IMR-90 (cell line): ENCODE measurements around the gene MKS1. TPM values are rescaled to one million over a fixed set of nuclear protein-coding genes. Genes with fewer than 3 reads are reported as not detected.

Experiments used
- ATAC-seq: fragments of 200-7000 bp; cut with Tn5 transposase; 2 replicates; pipeline ENCODE4 v1.9.1; 2020; ENCODE audit warnings: low read depth, mild to moderate bottlenecking, moderate library complexity
- BruUV-seq: library from RNA; stranded (reverse); fragments of 400-500 nt; replicated peaks from 2 replicates; lab custom pipeline; 2021; lab: Mats Ljungman, UMichigan
- CTCF ChIA-PET: fragments of 300-600 bp; formaldehyde crosslinking; extraction: SDS; loops from one replicate; lab custom pipeline; 2021; ENCODE audit warnings: antibody characterized with exemption; lab: Yijun Ruan, JAX
- POLR2A ChIA-PET: fragments of 300-600 bp; sonication (Branson Sonifier 250); formaldehyde crosslinking; loops from one replicate; lab custom pipeline; 2022; ENCODE audit warnings: antibody characterized with exemption; ENCODE audit not compliant: unreplicated experiment; lab: Charles Lee
- DNase-seq: peaks from one replicate; pipeline ENCODE4 v3.0.0; 2013
- H2AFZ ChIP-seq: replicated peaks from 2 replicates; pipeline ENCODE3; 2013; ENCODE audit warnings: low read length, mild to moderate bottlenecking; ENCODE audit not compliant: poor library complexity
- H2AK5ac ChIP-seq: 2 replicates; pipeline ENCODE4 v1.6.1; 2013; ENCODE audit warnings: low read depth, low read length, inconsistent platforms
- H2AK9ac ChIP-seq: replicated peaks from 2 replicates; pipeline ENCODE3; 2013; ENCODE audit warnings: mild to moderate bottlenecking, low read depth, low read length, moderate library complexity; ENCODE audit not compliant: poor library complexity
- H2BK120ac ChIP-seq: 2 replicates; pipeline ENCODE4 v1.6.1; 2013; ENCODE audit warnings: low read depth, low read length, inconsistent platforms
- H2BK15ac ChIP-seq: 3 replicates; pipeline ENCODE4 v1.6.1; 2013; ENCODE audit warnings: low read depth, low read length, inconsistent platforms
- H2BK20ac ChIP-seq: 2 replicates; pipeline ENCODE4 v1.6.1; 2013; ENCODE audit warnings: low read depth, mild to moderate bottlenecking, inconsistent platforms, low read length, moderate library complexity
- H2BK5ac ChIP-seq: 2 replicates; pipeline ENCODE4 v1.6.1; 2013; ENCODE audit warnings: mild to moderate bottlenecking, low read depth, low read length, inconsistent platforms; ENCODE audit not compliant: poor library complexity, severe bottlenecking
- H3K14ac ChIP-seq: replicated peaks from 2 replicates; pipeline ENCODE4 v1.6.1; 2013; ENCODE audit warnings: low read depth, low read length, inconsistent platforms
- H3K18ac ChIP-seq: 2 replicates; pipeline ENCODE4 v1.6.1; 2013; ENCODE audit warnings: low read depth, low read length, control low read depth
- H3K23ac ChIP-seq: 2 replicates; pipeline ENCODE4 v1.6.1; 2013; ENCODE audit warnings: low read depth, low read length, inconsistent platforms
- H3K27ac ChIP-seq: 2 replicates; pipeline ENCODE4 v1.5.1; 2013; ENCODE audit warnings: mild to moderate bottlenecking, control low read depth, low read length; ENCODE audit not compliant: insufficient read depth
- H3K27me3 ChIP-seq: 2 replicates; pipeline ENCODE4 v1.6.1; 2013; ENCODE audit warnings: low read length; ENCODE audit not compliant: control insufficient read depth, insufficient read depth
- H3K36me3 ChIP-seq: 2 replicates; pipeline ENCODE4 v1.6.1; 2013; ENCODE audit warnings: low read length, mixed read lengths; ENCODE audit not compliant: control insufficient read depth, insufficient read depth
- H3K4ac ChIP-seq: 2 replicates; pipeline ENCODE4 v1.6.1; 2013; ENCODE audit warnings: low read depth, low read length, inconsistent platforms
- H3K4me1 ChIP-seq: 2 replicates; pipeline ENCODE4 v1.6.1; 2013; ENCODE audit warnings: low read length, mixed read lengths; ENCODE audit not compliant: control insufficient read depth, insufficient read depth
- H3K4me2 ChIP-seq: 2 replicates; pipeline ENCODE4 v1.6.1; 2013; ENCODE audit warnings: low read depth, mild to moderate bottlenecking, control low read depth, low read length, moderate library complexity
- H3K4me3 ChIP-seq: 2 replicates; pipeline ENCODE4 v1.5.1; 2013; ENCODE audit warnings: low read depth, mild to moderate bottlenecking, control low read depth, low read length, moderate library complexity; ENCODE audit not compliant: insufficient read depth
- H3K56ac ChIP-seq: 2 replicates; pipeline ENCODE4 v1.6.1; 2013; ENCODE audit warnings: low read length, inconsistent platforms; ENCODE audit not compliant: insufficient read depth; ENCODE audit errors: extremely low read depth
- H3K79me1 ChIP-seq, 2 experiments: 2 replicates each; pipeline ENCODE4 v1.6.1; 2013; ENCODE audit warnings: low read length in 2 of 2, inconsistent platforms in 1 of 2, low read depth in 1 of 2
- H3K9ac ChIP-seq: 2 replicates; pipeline ENCODE4 v1.6.1; 2013; ENCODE audit warnings: low read depth, low read length, control low read depth
- H3K9me1 ChIP-seq: 2 replicates; pipeline ENCODE4 v1.6.1; 2013; ENCODE audit warnings: low read length, inconsistent platforms; ENCODE audit not compliant: insufficient read depth
- H3K9me3 ChIP-seq: 2 replicates; pipeline ENCODE4 v1.6.1; 2013; ENCODE audit warnings: low read length; ENCODE audit not compliant: control insufficient read depth, insufficient read depth
- H4K20me1 ChIP-seq: 2 replicates; pipeline ENCODE4 v1.6.1; 2013; ENCODE audit warnings: low read length, inconsistent platforms; ENCODE audit not compliant: insufficient read depth
- H4K5ac ChIP-seq: 2 replicates; pipeline ENCODE4 v1.6.1; 2013; ENCODE audit warnings: mild to moderate bottlenecking, low read depth, low read length, control low read depth
- H4K8ac ChIP-seq, 2 experiments: 2 replicates each; pipeline ENCODE4 v1.6.1; 2013; ENCODE audit warnings: low read depth in 2 of 2, low read length in 2 of 2, control low read depth in 1 of 2, inconsistent platforms in 1 of 2
- H4K91ac ChIP-seq: 2 replicates; pipeline ENCODE4 v1.6.1; 2013; ENCODE audit warnings: low read depth, low read length, inconsistent platforms; ENCODE audit not compliant: insufficient read depth
- BHLHE40 ChIP-seq: fragments of 150-350 bp; IDR thresholded peaks from 2 replicates; pipeline ENCODE4 v1.6.1; 2016; ENCODE audit warnings: mild to moderate bottlenecking, low read depth, low read length
- CEBPB ChIP-seq: IDR thresholded peaks from 2 replicates; pipeline ENCODE4 v1.6.1; 2012; ENCODE audit warnings: low read depth, low read length, improper control_type of control experiment
- CHD1 ChIP-seq: IDR thresholded peaks from 2 replicates; pipeline ENCODE4 v1.6.1; 2012; ENCODE audit warnings: low read depth, low read length, improper control_type of control experiment
- CTCF ChIP-seq: conservative IDR thresholded peaks from 2 replicates; pipeline ENCODE4 v1.5.1; 2012; ENCODE audit warnings: mild to moderate bottlenecking, low read depth, low read length, improper control_type of control experiment
- ELK1 ChIP-seq: fragments of 150-350 bp; IDR thresholded peaks from 2 replicates; pipeline ENCODE4 v1.6.1; 2016; ENCODE audit warnings: low read depth, mild to moderate bottlenecking, low read length, moderate library complexity, borderline replicate concordance
- FOS ChIP-seq: fragments of 150-350 bp; IDR thresholded peaks from 2 replicates; pipeline ENCODE4 v1.6.1; 2016; ENCODE audit warnings: low read depth, low read length
- MAFK ChIP-seq: IDR thresholded peaks from 2 replicates; pipeline ENCODE4 v1.6.1; 2012; ENCODE audit warnings: low read depth, low read length, improper control_type of control experiment
- MAZ ChIP-seq: IDR thresholded peaks from 2 replicates; pipeline ENCODE4 v1.6.1; 2012; ENCODE audit warnings: low read depth, mild to moderate bottlenecking, low read length, improper control_type of control experiment, moderate library complexity, borderline replicate concordance
- MXI1 ChIP-seq: IDR thresholded peaks from 2 replicates; pipeline ENCODE4 v1.6.1; 2012; ENCODE audit warnings: low read depth, mild to moderate bottlenecking, low read length, moderate library complexity, borderline replicate concordance
- NFE2L2 ChIP-seq: fragments of 150-350 bp; IDR thresholded peaks from 2 replicates; pipeline ENCODE4 v1.6.1; 2016; ENCODE audit warnings: low read depth, mild to moderate bottlenecking, low read length
- POLR2A ChIP-seq: IDR thresholded peaks from 2 replicates; pipeline ENCODE4 v1.6.1; 2012; ENCODE audit warnings: mild to moderate bottlenecking, low read depth, low read length
- RAD21 ChIP-seq: IDR thresholded peaks from 2 replicates; pipeline ENCODE4 v1.6.1; 2012; ENCODE audit warnings: low read length, improper control_type of control experiment
- RCOR1 ChIP-seq: IDR thresholded peaks from 2 replicates; pipeline ENCODE4 v1.6.1; 2012; ENCODE audit warnings: mild to moderate bottlenecking, low read length, improper control_type of control experiment; ENCODE audit not compliant: insufficient replicate concordance
- RFX5 ChIP-seq: IDR thresholded peaks from 2 replicates; pipeline ENCODE4 v1.8.0; 2012; ENCODE audit warnings: low read depth, mild to moderate bottlenecking, low read length, moderate library complexity
- SMC3 ChIP-seq: fragments of 150-350 bp; IDR thresholded peaks from 2 replicates; pipeline ENCODE4 v1.6.1; 2016; ENCODE audit warnings: low read depth, mild to moderate bottlenecking, antibody characterized with exemption, low read length, moderate library complexity
- USF2 ChIP-seq: fragments of 150-350 bp; IDR thresholded peaks from 2 replicates; pipeline ENCODE4 v1.6.1; 2017; ENCODE audit warnings: mild to moderate bottlenecking, antibody characterized with exemption, low read length, low read depth
- WGBS, 2 experiments: methylation state at CpG; one replicate each; pipeline versions ENCODE4 v1.1.5 to v1.1.7; 2013; ENCODE audit warnings: missing lambda C conversion rate in 2 of 2; ENCODE audit not compliant: insufficient read length in 1 of 2; ENCODE audit errors: extremely low coverage in 2 of 2; 5-methylcytosine and 5-hydroxymethylcytosine counted together
- dilution Hi-C: fragments of 300-500 bp; cut with HindIII; formaldehyde crosslinking; loops from one replicate; pipeline ENCODE4 v1.14.3; 2018; ENCODE audit warnings: low sequenced_read_pairs; ENCODE audit not compliant: unreplicated experiment
- in situ Hi-C: fragments of 300-500 bp; cut with MboI; formaldehyde crosslinking; loops from 3 replicates; pipeline ENCODE4 v1.14.3; 2019; ENCODE audit warnings: low sequenced_read_pairs, inconsistent platforms, mixed read lengths
- intact Hi-C: fragments of 100-400 bp; cut with micrococcal nuclease; formaldehyde crosslinking; loops from 2 replicates; pipeline ENCODE4 v1.10.0; 2022
- polyA plus RNA-seq, 3 experiments: library from polyadenylated mRNA; depleted of rRNA; stranded (reverse); fragments of >200 nt; gene quantifications; 2 replicates each; pipeline ENCODE4 v1.2.3, GENCODE V29; 2012; ENCODE audit warnings: low replicate concordance in 1 of 3
- total RNA-seq: library from RNA; depleted of rRNA; stranded (reverse); fragments of >200 nt; gene quantifications from 2 replicates; pipeline ENCODE4 v1.2.3, GENCODE V29; 2012

MKS1 gene
- total and polyA plus RNA-seq, 2 of the 4 experiments (the other 2 are of a cell fraction) = 11.5 to 13.2 TPM

GRCh38 chr17:58210922-58211321, 8.1 kb downstream of the MKS1 start:
- Histone ChIP-seq H3K4ac (no peak overlapping the region), H3K27me3 (no peaks in the 10 kb centered on the region), H3K23ac (no peak overlapping the region), H3K4me1 (no peaks in the 10 kb centered on the region), H3K9me3 (no peaks in the 10 kb centered on the region), H3K18ac (no peak overlapping the region), H3K4me3 (no peak overlapping the region), H2BK15ac (no peak overlapping the region), H2AK9ac (no peak overlapping the region), H3K79me1 (no peaks in the 10 kb centered on the region), H3K14ac (no peak overlapping the region), H3K56ac (no peak overlapping the region), H3K4me2 (no peak overlapping the region), H2BK120ac (no peak overlapping the region), H3K9me1 (no peaks in the 10 kb centered on the region), H2BK5ac (no peak overlapping the region), H3K9ac (no peak overlapping the region), H4K20me1 (no peaks in the 10 kb centered on the region), H3K36me3 (peaks cover 31% of the 10 kb centered on the region), H4K91ac (no peak overlapping the region), H2BK20ac (no peak overlapping the region), H4K5ac (no peak overlapping the region), H2AK5ac (no peak overlapping the region), H2AFZ (no peak overlapping the region), H4K8ac (no peak overlapping the region), H3K27ac (no peak overlapping the region)
- TF ChIP-seq NFE2L2 (no peak), CTCF (no peak), MAFK (no peak), MXI1 (no peak), RAD21 (no peak), ELK1 (no peak), CEBPB (no peak), FOS (no peak), CHD1 (no peak), USF2 (no peak), SMC3 (no peak), BHLHE40 (no peak), POLR2A (no peak), RFX5 (no peak), MAZ (no peak), RCOR1 (no peak)
- ChIA-PET POLR2A (no interaction called here), CTCF (no interaction called here)
- ATAC-seq = no peak
- no CpG with 5 or more reads among the region's 5 CpGs for WGBS, 2 experiments
- in situ Hi-C loops (no loop called here), intact Hi-C loops (no loop called here), dilution Hi-C loops (no loop called here)
- no peak for DNase-seq
- no TSS peak for BruUV-seq
